Measurements from ENCODE around the gene ARV1. TPM values are rescaled to one million over a fixed set of nuclear protein-coding genes. Genes with fewer than 3 reads are reported as not detected.
"Not testable (repeated sequence)": the region's sequence is repeated elsewhere in the genome, so short reads cannot be mapped to it uniquely, and the experiment has no call there.

The ARV1 gene
- total RNA-seq, 1 experiment from 2014 or later: 51.8 TPM

DNA sequence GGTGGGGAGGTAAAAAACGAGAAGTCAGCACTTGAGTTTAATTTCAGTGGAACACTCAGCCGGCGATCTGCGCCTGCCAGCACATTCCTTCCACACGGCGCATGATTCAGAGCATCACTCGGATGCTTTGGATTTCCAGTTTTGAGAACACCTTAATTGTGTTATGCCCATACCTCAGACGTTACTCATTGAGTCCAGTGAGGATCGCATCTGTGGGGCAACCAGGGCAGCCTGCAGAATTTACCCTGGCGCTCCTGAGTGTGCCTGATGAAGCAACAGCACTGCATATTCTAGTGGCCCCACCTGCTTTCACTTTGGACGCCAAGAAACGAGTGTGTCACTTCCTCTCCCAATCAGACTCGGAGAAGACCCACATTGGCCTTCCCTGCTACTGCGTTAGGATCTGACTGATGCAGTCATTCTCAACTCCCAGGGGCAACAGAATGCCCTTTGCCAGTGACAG is 41.3 kb downstream of the ARV1 start:
- POLR2A ChIA-PET: interaction anchor here (1.5 to 1.8 kb wide), 3 partner anchors 17 to 33 kb away, joined by 3 to 8 read pairs (median 4); no protein-coding TSS in a partner anchor
- H3K4me1 Mint-ChIP-seq (ENCODE audit: insufficient read depth, unreplicated experiment): peaks cover 22% of the 10 kb centered on the region
- BruUV-seq (replicated peaks): no TSS peak
- no peaks in the 10 kb centered on the region for H3K9me3 Mint-ChIP-seq (ENCODE audit: unreplicated experiment)
- no peaks in the 10 kb centered on the region for H3K27me3 Mint-ChIP-seq (ENCODE audit: insufficient read depth, unreplicated experiment)
- H3K4me3 Mint-ChIP-seq (ENCODE audit: unreplicated experiment): no peak overlapping the region
- CTCF ChIA-PET: no interaction called here
- H3K27ac Mint-ChIP-seq (ENCODE audit: low read depth, unreplicated experiment): no peak overlapping the region
- TF ChIP-seq, protein P1, sequence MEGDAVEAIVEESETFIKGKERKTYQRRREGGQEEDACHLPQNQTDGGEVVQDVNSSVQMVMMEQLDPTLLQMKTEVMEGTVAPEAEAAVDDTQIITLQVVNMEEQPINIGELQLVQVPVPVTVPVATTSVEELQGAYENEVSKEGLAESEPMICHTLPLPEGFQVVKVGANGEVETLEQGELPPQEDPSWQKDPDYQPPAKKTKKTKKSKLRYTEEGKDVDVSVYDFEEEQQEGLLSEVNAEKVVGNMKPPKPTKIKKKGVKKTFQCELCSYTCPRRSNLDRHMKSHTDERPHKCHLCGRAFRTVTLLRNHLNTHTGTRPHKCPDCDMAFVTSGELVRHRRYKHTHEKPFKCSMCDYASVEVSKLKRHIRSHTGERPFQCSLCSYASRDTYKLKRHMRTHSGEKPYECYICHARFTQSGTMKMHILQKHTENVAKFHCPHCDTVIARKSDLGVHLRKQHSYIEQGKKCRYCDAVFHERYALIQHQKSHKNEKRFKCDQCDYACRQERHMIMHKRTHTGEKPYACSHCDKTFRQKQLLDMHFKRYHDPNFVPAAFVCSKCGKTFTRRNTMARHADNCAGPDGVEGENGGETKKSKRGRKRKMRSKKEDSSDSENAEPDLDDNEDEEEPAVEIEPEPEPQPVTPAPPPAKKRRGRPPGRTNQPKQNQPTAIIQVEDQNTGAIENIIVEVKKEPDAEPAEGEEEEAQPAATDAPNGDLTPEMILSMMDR (IDR thresholded peaks at IDR 0.05; ENCODE audit: unreplicated experiment): no peak
- intact Hi-C loops (cut with micrococcal nuclease): no loop called here
- peaks cover 17% of the 10 kb centered on the region for H3K36me3 Mint-ChIP-seq (ENCODE audit: insufficient read depth, unreplicated experiment)
- DNase-seq (ENCODE audit: unreplicated experiment): peak; percentile 96

DNA sequence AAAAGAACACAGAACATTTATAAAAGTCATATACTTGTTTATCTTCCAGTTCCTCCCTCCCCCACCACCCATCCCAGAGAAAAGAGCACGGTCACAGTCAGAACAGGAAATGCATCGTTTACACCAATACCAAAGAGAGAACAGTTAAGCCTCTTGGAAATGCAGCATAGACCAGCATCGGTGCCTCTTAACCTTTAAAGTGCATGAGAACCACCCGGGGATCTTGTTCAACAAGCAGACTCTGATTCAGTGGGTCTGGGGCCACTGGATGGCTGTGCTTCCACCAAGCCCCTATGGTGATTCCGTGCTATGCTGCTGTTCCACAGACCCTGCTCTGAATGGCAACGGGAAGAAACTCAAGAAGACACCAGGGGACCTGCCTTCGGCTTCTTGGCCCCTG is 41.9 kb downstream of the ARV1 start:
- Mint-ChIP-seq H3K27ac (ENCODE audit: low read depth, unreplicated experiment) (no peak overlapping the region), H3K9me3 (ENCODE audit: unreplicated experiment) (no peaks in the 10 kb centered on the region), H3K4me1 (ENCODE audit: insufficient read depth, unreplicated experiment) (peaks cover 22% of the 10 kb centered on the region), H3K27me3 (ENCODE audit: insufficient read depth, unreplicated experiment) (no peaks in the 10 kb centered on the region), H3K36me3 (ENCODE audit: insufficient read depth, unreplicated experiment) (peaks cover 17% of the 10 kb centered on the region), H3K4me3 (ENCODE audit: unreplicated experiment) (no peak overlapping the region)
- POLR2A ChIA-PET: interaction anchor here (1.5 to 1.8 kb wide), 2 partner anchors 17 to 33 kb away, joined by 3 to 8 read pairs; no protein-coding TSS in a partner anchor
- no peak for DNase-seq (ENCODE audit: unreplicated experiment)
- CTCF ChIA-PET: no interaction called here
- TF ChIP-seq, protein P1 (IDR thresholded peaks at IDR 0.05; ENCODE audit: unreplicated experiment): no peak
- intact Hi-C loops (cut with micrococcal nuclease): no loop called here
- no TSS peak for BruUV-seq (replicated peaks)

DNA sequence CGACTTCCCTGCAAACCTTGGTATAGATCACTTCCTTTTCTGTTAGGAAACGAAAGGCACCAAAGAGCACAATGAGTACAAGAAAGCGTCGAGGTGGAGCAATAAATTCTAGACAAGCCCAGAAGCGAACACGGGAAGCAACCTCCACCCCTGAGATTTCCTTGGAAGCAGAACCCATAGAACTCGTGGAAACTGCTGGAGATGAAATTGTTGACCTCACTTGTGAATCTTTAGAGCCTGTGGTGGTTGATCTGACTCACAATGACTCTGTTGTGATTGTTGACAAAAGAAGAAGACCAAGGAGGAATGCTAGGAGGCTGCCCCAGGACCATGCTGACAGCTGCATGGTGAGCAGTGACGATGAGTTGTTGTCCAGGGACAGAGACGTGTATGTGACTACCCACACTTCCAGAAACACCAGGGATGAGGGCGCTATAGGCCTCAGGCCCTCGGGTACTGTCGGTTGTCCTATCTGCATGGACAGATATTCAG is 42.7 kb downstream of the ARV1 start:
- ChIA-PET CTCF (interaction anchor here (0.5 to 1.0 kb wide), 2 partner anchors 9 to 194 kb away, joined by 3 read pairs; no protein-coding TSS in a partner anchor), POLR2A (interaction anchor here (1.5 to 1.8 kb wide), 2 partner anchors 17 to 32 kb away, joined by 3 to 8 read pairs; no protein-coding TSS in a partner anchor)
- Mint-ChIP-seq H3K4me1 (ENCODE audit: insufficient read depth, unreplicated experiment) (peaks cover 19% of the 10 kb centered on the region), H3K9me3 (ENCODE audit: unreplicated experiment) (no peaks in the 10 kb centered on the region), H3K27me3 (ENCODE audit: insufficient read depth, unreplicated experiment) (no peaks in the 10 kb centered on the region), H3K4me3 (ENCODE audit: unreplicated experiment) (no peak overlapping the region), H3K36me3 (ENCODE audit: insufficient read depth, unreplicated experiment) (peaks cover 21% of the 10 kb centered on the region), H3K27ac (ENCODE audit: low read depth, unreplicated experiment) (no peak overlapping the region)
- TF ChIP-seq, protein P1 (IDR thresholded peaks at IDR 0.05; ENCODE audit: unreplicated experiment): no peak
- BruUV-seq (replicated peaks): no TSS peak
- no peak for DNase-seq (ENCODE audit: unreplicated experiment)
- intact Hi-C loops (cut with micrococcal nuclease): no loop called here

DNA sequence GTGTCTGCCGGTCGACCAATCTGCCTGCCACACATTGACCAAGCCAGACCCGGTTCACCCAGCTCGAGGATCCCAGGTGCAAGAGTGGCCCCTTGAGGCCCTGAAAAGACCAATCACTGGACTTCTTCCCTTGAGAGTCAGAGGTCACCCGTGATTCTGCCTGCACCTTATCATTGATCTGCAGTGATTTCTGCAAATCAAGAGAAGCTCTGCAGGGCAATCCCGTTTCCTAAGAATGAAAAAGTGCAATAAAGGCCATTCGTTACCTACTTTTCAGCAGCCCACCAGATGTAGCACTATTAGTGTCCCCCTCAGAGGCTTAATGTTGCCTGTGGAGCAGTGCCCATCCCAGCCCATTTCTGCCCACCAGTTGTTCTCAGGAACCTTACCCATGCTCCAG is 43.6 kb downstream of the ARV1 start:
- H3K27me3 Mint-ChIP-seq (ENCODE audit: insufficient read depth, unreplicated experiment); H3K4me3 Mint-ChIP-seq (ENCODE audit: unreplicated experiment); H3K9me3 Mint-ChIP-seq (ENCODE audit: unreplicated experiment); BruUV-seq (replicated peaks); DNase-seq (ENCODE audit: unreplicated experiment); intact Hi-C loops (cut with micrococcal nuclease); POLR2A ChIA-PET: not testable (repeated sequence)
- CTCF ChIA-PET: interaction anchor here (0.6 to 1.0 kb wide), 2 partner anchors 8 to 198 kb away, joined by 3 to 5 read pairs; no protein-coding TSS in a partner anchor
- Mint-ChIP-seq H3K36me3 (ENCODE audit: insufficient read depth, unreplicated experiment) (peaks cover 14% of the 10 kb centered on the region), H3K27ac (ENCODE audit: low read depth, unreplicated experiment) (peak overlapping the region; percentile 7), H3K4me1 (ENCODE audit: insufficient read depth, unreplicated experiment) (peaks cover 11% of the 10 kb centered on the region)

Data from MCF 10A (cell line).